ENCODE measurements around the gene SELE. TPM values are rescaled to one million over a fixed set of nuclear protein-coding genes. Genes with fewer than 3 reads are reported as not detected.

SELE gene, protein sequence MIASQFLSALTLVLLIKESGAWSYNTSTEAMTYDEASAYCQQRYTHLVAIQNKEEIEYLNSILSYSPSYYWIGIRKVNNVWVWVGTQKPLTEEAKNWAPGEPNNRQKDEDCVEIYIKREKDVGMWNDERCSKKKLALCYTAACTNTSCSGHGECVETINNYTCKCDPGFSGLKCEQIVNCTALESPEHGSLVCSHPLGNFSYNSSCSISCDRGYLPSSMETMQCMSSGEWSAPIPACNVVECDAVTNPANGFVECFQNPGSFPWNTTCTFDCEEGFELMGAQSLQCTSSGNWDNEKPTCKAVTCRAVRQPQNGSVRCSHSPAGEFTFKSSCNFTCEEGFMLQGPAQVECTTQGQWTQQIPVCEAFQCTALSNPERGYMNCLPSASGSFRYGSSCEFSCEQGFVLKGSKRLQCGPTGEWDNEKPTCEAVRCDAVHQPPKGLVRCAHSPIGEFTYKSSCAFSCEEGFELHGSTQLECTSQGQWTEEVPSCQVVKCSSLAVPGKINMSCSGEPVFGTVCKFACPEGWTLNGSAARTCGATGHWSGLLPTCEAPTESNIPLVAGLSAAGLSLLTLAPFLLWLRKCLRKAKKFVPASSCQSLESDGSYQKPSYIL
- total RNA-seq: 1.6 TPM

- Histone ChIP-seq H3K9me3 (ENCODE audit: control insufficient read depth in 3 of 3, low read length in 3 of 3) (no peaks in the 10 kb centered on the region), H3K27me3 (ENCODE audit: control insufficient read depth in 3 of 3, insufficient read depth in 3 of 3, low read length in 3 of 3) (peaks cover 0 to 10% (median 0%) of the 10 kb centered on the region in 3 donors), H3K4me3 (ENCODE audit: low read length in 3 of 3) (no peak within 1 kb of the TSS)
Measured at GRCh38 chr1:169733924-169734323, at the start of gene SELE. Gene SELE (minus strand): TSS chr1:169734079. CDS start chr1:169733612, 467 bp downstream.

DNA sequence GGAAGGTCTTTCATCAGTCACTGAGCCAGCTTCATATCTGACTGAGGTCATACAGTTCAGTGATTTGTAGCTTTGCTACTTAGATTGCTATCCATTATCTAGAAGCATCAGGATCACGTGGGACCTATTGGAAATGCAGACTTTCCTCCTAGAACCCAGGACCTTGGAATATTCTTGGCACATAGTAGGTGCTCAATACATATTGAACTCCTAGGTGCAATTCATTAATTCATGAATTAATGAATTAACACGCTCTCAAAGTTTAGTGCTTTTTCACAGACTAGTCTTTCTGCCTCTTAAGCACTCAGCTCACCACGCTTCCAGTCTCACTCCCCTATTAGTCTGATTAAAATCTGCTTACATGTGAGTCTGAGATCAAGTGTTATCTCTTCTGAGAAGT, 48.7 kb upstream of the SELE start:
- no peak overlapping the region for H3K4me3 ChIP-seq (ENCODE audit: low read length in 3 of 3)
- H3K9me3 ChIP-seq (ENCODE audit: control insufficient read depth in 3 of 3, low read length in 3 of 3): no peaks in the 10 kb centered on the region
- H3K36me3 ChIP-seq (ENCODE audit: control insufficient read depth in 3 of 3, insufficient read depth in 3 of 3, low read length in 3 of 3): no peaks in the 10 kb centered on the region
- no peak overlapping the region for H3K27ac ChIP-seq (ENCODE audit: low read depth, low read length)
- no peaks in the 10 kb centered on the region for H3K4me1 ChIP-seq (ENCODE audit: control insufficient read depth in 3 of 3, insufficient read depth in 3 of 3, low read length in 3 of 3)
- peaks cover 0 to 10% (median 0%) of the 10 kb centered on the region in 3 donors for H3K27me3 ChIP-seq (ENCODE audit: control insufficient read depth in 3 of 3, insufficient read depth in 3 of 3, low read length in 3 of 3)
- no peak overlapping the region for H3K9ac ChIP-seq (ENCODE audit: low read depth in 1 of 3, low read length in 3 of 3)

More at GRCh38 chr1:169733924-169734323, at the start of gene SELE:
- Histone ChIP-seq H3K4me1 (ENCODE audit: control insufficient read depth in 3 of 3, insufficient read depth in 3 of 3, low read length in 3 of 3) (no peaks in the 10 kb centered on the region), H3K36me3 (ENCODE audit: control insufficient read depth in 3 of 3, insufficient read depth in 3 of 3, low read length in 3 of 3) (no peaks in the 10 kb centered on the region), H3K27ac (ENCODE audit: low read depth, low read length) (no peak within 1 kb of the TSS), H3K9ac (ENCODE audit: low read depth in 1 of 3, low read length in 3 of 3) (no peak within 1 kb of the TSS)

DNA sequence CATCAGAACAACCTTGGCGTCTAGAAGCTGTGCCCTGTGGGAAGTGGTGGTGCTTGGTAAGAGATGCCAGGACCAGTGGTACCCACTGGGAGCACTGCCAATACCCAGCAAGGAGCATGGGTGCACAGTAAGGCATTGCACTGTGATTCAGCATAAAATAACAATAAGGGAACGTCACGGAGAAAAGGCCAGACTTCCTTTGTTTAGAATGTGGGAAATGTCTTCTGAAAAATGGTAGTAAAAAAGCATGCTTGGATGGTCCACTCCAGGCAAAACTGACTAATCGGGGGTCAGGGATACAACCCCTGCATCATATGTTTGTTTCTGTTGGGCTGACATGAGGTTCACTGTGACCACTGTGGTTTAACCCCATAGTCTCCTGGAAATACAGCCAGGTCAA, 46.1 kb upstream of the SELE start:
- H3K27me3 ChIP-seq (ENCODE audit: control insufficient read depth in 3 of 3, insufficient read depth in 3 of 3, low read length in 3 of 3): peaks cover 0 to under 1% (median 0%) of the 10 kb centered on the region in 3 donors
- H3K9me3 ChIP-seq (ENCODE audit: control insufficient read depth in 3 of 3, low read length in 3 of 3): no peaks in the 10 kb centered on the region
- no peak overlapping the region for H3K27ac ChIP-seq (ENCODE audit: low read depth, low read length)
- H3K9ac ChIP-seq (ENCODE audit: low read depth in 1 of 3, low read length in 3 of 3): no peak overlapping the region
- H3K36me3 ChIP-seq (ENCODE audit: control insufficient read depth in 3 of 3, insufficient read depth in 3 of 3, low read length in 3 of 3): no peaks in the 10 kb centered on the region
- H3K4me1 ChIP-seq (ENCODE audit: control insufficient read depth in 3 of 3, insufficient read depth in 3 of 3, low read length in 3 of 3): no peaks in the 10 kb centered on the region
- H3K4me3 ChIP-seq (ENCODE audit: low read length in 3 of 3): no peak overlapping the region

DNA sequence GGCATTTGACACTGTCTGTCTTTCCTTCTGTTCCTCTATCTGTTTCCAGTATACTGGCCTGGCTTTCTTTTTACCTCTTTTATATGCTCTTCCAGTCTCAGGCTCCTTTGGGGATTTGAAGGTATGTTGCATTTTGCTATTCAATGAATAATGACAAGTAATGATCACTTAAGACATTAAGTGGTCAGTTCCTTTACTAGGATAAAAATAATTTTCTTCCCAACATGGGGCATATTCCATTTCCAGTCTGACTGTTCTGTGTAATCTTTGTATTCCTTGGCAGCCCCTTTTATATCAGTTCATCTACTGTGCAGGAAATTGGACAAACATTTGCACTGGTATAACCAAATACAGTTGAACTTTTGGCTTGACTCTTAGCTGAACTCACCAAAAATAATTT, 45.3 kb upstream of the SELE start:
- Histone ChIP-seq H3K9ac (ENCODE audit: low read depth in 1 of 3, low read length in 3 of 3) (no peak overlapping the region), H3K27ac (ENCODE audit: low read depth, low read length) (no peak overlapping the region), H3K9me3 (ENCODE audit: control insufficient read depth in 3 of 3, low read length in 3 of 3) (no peaks in the 10 kb centered on the region), H3K36me3 (ENCODE audit: control insufficient read depth in 3 of 3, insufficient read depth in 3 of 3, low read length in 3 of 3) (no peaks in the 10 kb centered on the region), H3K27me3 (ENCODE audit: control insufficient read depth in 3 of 3, insufficient read depth in 3 of 3, low read length in 3 of 3) (no peaks in the 10 kb centered on the region), H3K4me1 (ENCODE audit: control insufficient read depth in 3 of 3, insufficient read depth in 3 of 3, low read length in 3 of 3) (no peaks in the 10 kb centered on the region), H3K4me3 (ENCODE audit: low read length in 3 of 3) (no peak overlapping the region)

DNA sequence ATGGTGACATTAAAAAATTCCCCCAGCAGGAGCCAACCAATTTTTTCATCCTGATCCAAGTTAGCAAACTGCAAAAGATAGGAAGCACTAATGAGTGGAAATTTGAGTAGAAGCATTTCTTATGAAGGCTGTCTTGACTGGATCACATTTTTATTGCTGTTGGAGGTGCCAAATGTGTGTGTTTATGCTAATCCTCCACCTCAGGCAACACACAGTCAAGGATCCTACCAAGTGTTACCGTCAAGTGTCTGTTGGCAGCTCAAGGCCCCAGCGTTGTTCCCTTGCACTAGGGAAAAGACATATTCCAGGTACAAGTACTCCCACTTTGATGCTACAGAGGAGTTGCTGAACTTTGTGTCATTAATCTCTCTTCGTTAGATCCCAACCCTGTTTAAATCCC, 42.6 kb upstream of the SELE start:
- no peak overlapping the region for H3K4me3 ChIP-seq (ENCODE audit: low read length in 3 of 3)
- no peaks in the 10 kb centered on the region for H3K9me3 ChIP-seq (ENCODE audit: control insufficient read depth in 3 of 3, low read length in 3 of 3)
- no peaks in the 10 kb centered on the region for H3K36me3 ChIP-seq (ENCODE audit: control insufficient read depth in 3 of 3, insufficient read depth in 3 of 3, low read length in 3 of 3)
- H3K27me3 ChIP-seq (ENCODE audit: control insufficient read depth in 3 of 3, insufficient read depth in 3 of 3, low read length in 3 of 3): peaks cover 0 to 2% (median 0%) of the 10 kb centered on the region in 3 donors
- H3K27ac ChIP-seq (ENCODE audit: low read depth, low read length): no peak overlapping the region
- H3K4me1 ChIP-seq (ENCODE audit: control insufficient read depth in 3 of 3, insufficient read depth in 3 of 3, low read length in 3 of 3): no peaks in the 10 kb centered on the region
- H3K9ac ChIP-seq (ENCODE audit: low read depth in 1 of 3, low read length in 3 of 3): no peak overlapping the region

DNA sequence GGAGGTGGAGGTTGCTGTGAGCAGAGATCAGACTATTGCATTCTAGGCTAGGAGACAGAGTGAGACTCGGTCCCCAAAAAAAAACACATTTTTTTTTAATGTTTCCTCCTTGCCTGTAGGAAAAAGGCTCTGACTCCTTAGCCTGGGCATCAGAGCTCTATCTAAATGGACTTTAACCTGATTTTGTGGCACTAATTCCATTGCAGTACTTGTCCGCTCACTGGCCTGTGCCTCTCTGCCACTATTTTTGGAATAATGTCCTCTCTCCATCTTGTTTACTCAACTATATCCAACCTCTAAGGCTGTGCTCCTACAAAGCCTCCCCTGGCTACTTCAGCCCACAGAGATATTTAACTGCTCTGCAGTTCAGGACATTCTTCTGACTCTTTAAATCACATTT, 34.3 kb upstream of the SELE start:
- Histone ChIP-seq H3K27ac (ENCODE audit: low read depth, low read length) (no peak overlapping the region), H3K9ac (ENCODE audit: low read depth in 1 of 3, low read length in 3 of 3) (no peak overlapping the region), H3K27me3 (ENCODE audit: control insufficient read depth in 3 of 3, insufficient read depth in 3 of 3, low read length in 3 of 3) (peaks cover 0 to 4% (median 0%) of the 10 kb centered on the region in 3 donors), H3K4me1 (ENCODE audit: control insufficient read depth in 3 of 3, insufficient read depth in 3 of 3, low read length in 3 of 3) (no peaks in the 10 kb centered on the region), H3K36me3 (ENCODE audit: control insufficient read depth in 3 of 3, insufficient read depth in 3 of 3, low read length in 3 of 3) (no peaks in the 10 kb centered on the region), H3K9me3 (ENCODE audit: control insufficient read depth in 3 of 3, low read length in 3 of 3) (no peaks in the 10 kb centered on the region), H3K4me3 (ENCODE audit: low read length in 3 of 3) (no peak overlapping the region)

- Histone ChIP-seq H3K9me3 (ENCODE audit: control insufficient read depth in 3 of 3, low read length in 3 of 3) (no peaks in the 10 kb centered on the region), H3K4me1 (ENCODE audit: control insufficient read depth in 3 of 3, insufficient read depth in 3 of 3, low read length in 3 of 3) (no peaks in the 10 kb centered on the region), H3K27me3 (ENCODE audit: control insufficient read depth in 3 of 3, insufficient read depth in 3 of 3, low read length in 3 of 3) (no peaks in the 10 kb centered on the region), H3K9ac (ENCODE audit: low read depth in 1 of 3, low read length in 3 of 3) (no peak overlapping the region), H3K36me3 (ENCODE audit: control insufficient read depth in 3 of 3, insufficient read depth in 3 of 3, low read length in 3 of 3) (no peaks in the 10 kb centered on the region), H3K4me3 (ENCODE audit: low read length in 3 of 3) (no peak overlapping the region), H3K27ac (ENCODE audit: low read depth, low read length) (no peak overlapping the region)
Measured at GRCh38 chr1:169765580-169766331, 31.9 kb upstream of the SELE start.

- Histone ChIP-seq H3K27ac (ENCODE audit: low read depth, low read length) (no peak overlapping the region), H3K36me3 (ENCODE audit: control insufficient read depth in 3 of 3, insufficient read depth in 3 of 3, low read length in 3 of 3) (no peaks in the 10 kb centered on the region), H3K4me1 (ENCODE audit: control insufficient read depth in 3 of 3, insufficient read depth in 3 of 3, low read length in 3 of 3) (no peaks in the 10 kb centered on the region), H3K4me3 (ENCODE audit: low read length in 3 of 3) (no peak overlapping the region), H3K27me3 (ENCODE audit: control insufficient read depth in 3 of 3, insufficient read depth in 3 of 3, low read length in 3 of 3) (no peaks in the 10 kb centered on the region), H3K9me3 (ENCODE audit: control insufficient read depth in 3 of 3, low read length in 3 of 3) (no peaks in the 10 kb centered on the region), H3K9ac (ENCODE audit: low read depth in 1 of 3, low read length in 3 of 3) (no peak overlapping the region)
Measured at GRCh38 chr1:169764919-169765318, 31.0 kb upstream of the SELE start.

DNA sequence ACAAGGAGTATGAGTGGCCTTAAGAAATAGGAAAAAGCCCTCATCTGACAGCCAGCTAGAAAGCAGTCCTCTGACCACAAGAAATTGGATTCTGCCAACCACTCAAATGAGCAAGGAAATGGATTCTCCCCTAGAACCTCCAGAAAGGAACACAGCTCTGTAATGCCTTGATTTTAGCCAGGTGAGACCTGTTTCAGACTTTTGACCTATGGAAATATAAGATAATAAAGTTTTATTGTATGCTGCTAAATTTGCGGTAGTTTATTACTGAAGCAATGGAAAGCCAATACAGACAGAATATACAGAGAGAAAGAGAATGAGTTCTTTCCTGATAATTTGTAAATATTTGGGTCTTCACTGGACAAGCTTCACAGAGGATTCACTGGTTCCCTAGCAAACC, 28.8 kb upstream of the SELE start:
- no peak overlapping the region for H3K27ac ChIP-seq (ENCODE audit: low read depth, low read length)
- H3K9ac ChIP-seq (ENCODE audit: low read depth in 1 of 3, low read length in 3 of 3): no peak overlapping the region
- no peak overlapping the region for H3K4me3 ChIP-seq (ENCODE audit: low read length in 3 of 3)
- H3K36me3 ChIP-seq (ENCODE audit: control insufficient read depth in 3 of 3, insufficient read depth in 3 of 3, low read length in 3 of 3): no peaks in the 10 kb centered on the region
- H3K27me3 ChIP-seq (ENCODE audit: control insufficient read depth in 3 of 3, insufficient read depth in 3 of 3, low read length in 3 of 3): peaks cover 0 to 3% (median 0%) of the 10 kb centered on the region in 3 donors
- no peaks in the 10 kb centered on the region for H3K4me1 ChIP-seq (ENCODE audit: control insufficient read depth in 3 of 3, insufficient read depth in 3 of 3, low read length in 3 of 3)
- no peaks in the 10 kb centered on the region for H3K9me3 ChIP-seq (ENCODE audit: control insufficient read depth in 3 of 3, low read length in 3 of 3)

GRCh38 chr1:169759038-169759437, 25.2 kb upstream of the SELE start:
- Histone ChIP-seq H3K27me3 (ENCODE audit: control insufficient read depth in 3 of 3, insufficient read depth in 3 of 3, low read length in 3 of 3) (peaks cover 0 to 3% (median 0%) of the 10 kb centered on the region in 3 donors), H3K9ac (ENCODE audit: low read depth in 1 of 3, low read length in 3 of 3) (no peak overlapping the region), H3K27ac (ENCODE audit: low read depth, low read length) (no peak overlapping the region), H3K9me3 (ENCODE audit: control insufficient read depth in 3 of 3, low read length in 3 of 3) (no peaks in the 10 kb centered on the region), H3K36me3 (ENCODE audit: control insufficient read depth in 3 of 3, insufficient read depth in 3 of 3, low read length in 3 of 3) (no peaks in the 10 kb centered on the region), H3K4me3 (ENCODE audit: low read length in 3 of 3) (no peak overlapping the region), H3K4me1 (ENCODE audit: control insufficient read depth in 3 of 3, insufficient read depth in 3 of 3, low read length in 3 of 3) (no peaks in the 10 kb centered on the region)

Measured in skeletal muscle tissue (tissue), 4 donors.